ENCODE data around the gene OR2A5.

GRCh38 chr7:144102041-144102440, 53.3 kb downstream of the OR2A5 start:
- TF ChIP-seq ZNF274 (IDR thresholded peaks at IDR 0.05; ENCODE audit: low read depth, low read length) (no peak), SUZ12 (IDR thresholded peaks at IDR 0.05; ENCODE audit: extremely low read depth, insufficient read depth, insufficient read length) (no peak)
